Measurements from ENCODE around the gene MAP4K4. TPM values are rescaled to one million over a fixed set of nuclear protein-coding genes. Genes with fewer than 3 reads are reported as not detected.

Gene MAP4K4
- total RNA-seq, 1 experiment from 2014 or later = 132 TPM

DNA sequence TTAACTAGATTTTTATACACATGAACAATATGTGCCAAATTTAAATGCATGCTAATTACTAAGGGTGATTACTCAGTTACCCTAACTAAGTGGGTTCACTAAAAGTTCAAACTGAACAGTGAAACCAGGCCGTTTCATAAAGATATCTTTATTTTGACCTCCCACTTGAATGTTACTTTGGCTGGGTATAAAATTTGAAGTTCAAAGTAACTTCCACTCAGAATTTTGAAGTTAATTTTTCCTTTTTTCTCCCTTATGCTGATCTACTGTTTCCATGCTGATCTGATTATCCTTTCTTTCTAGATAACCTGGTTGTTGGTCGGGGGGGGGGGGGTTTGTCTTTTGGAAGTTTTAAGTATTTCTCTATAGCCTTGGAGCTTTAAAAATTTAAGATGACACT is 25.5 kb upstream of the MAP4K4 start:
- Histone ChIP-seq H3K4me1 (ENCODE audit: insufficient read depth, low read length) (no peaks in the 10 kb centered on the region), H4K20me1 (ENCODE audit: control insufficient read depth, insufficient read depth, insufficient read length) (no peaks in the 10 kb centered on the region), H2BK20ac (ENCODE audit: low read depth, low read length, poor library complexity, severe bottlenecking) (no peak overlapping the region), H2BK12ac (ENCODE audit: insufficient read length, low read depth, low read length) (no peak overlapping the region), H3K18ac (ENCODE audit: insufficient read length, low read depth, low read length) (no peak overlapping the region), H2AK5ac (ENCODE audit: insufficient read length, low read length) (no peak overlapping the region), H3K4ac (ENCODE audit: low read depth, low read length) (no peak overlapping the region), H2AFZ (ENCODE audit: low read length) (no peak overlapping the region), H4K91ac (ENCODE audit: insufficient read length, low read depth, low read length) (no peak overlapping the region), H3K79me1 (ENCODE audit: insufficient read depth, low read depth, low read length, poor library complexity, severe bottlenecking) (no peaks in the 10 kb centered on the region), H2BK120ac (ENCODE audit: low read depth, low read length, poor library complexity, severe bottlenecking) (no peak overlapping the region), H3K23me2 (ENCODE audit: insufficient read length, low read depth, low read length, poor library complexity, severe bottlenecking) (no peaks in the 10 kb centered on the region), H2BK5ac (ENCODE audit: insufficient read length, low read length) (no peak overlapping the region), H3K56ac (ENCODE audit: insufficient read length, low read depth, low read length) (no peak overlapping the region), H3T11ph (ENCODE audit: low read length) (no peak overlapping the region), H2BK15ac (ENCODE audit: low read depth, low read length) (no peak overlapping the region), H3K4me2 (ENCODE audit: insufficient read depth, insufficient read length, low read length) (no peak overlapping the region), H3K27ac (ENCODE audit: insufficient read length, low read depth, low read length) (no peak overlapping the region), H3K23ac (ENCODE audit: insufficient read length, low read depth, low read length) (no peak overlapping the region), H3K79me2 (ENCODE audit: insufficient read depth, low read length) (no peaks in the 10 kb centered on the region), H3K9me3 (ENCODE audit: control insufficient read depth, low read depth, low read length) (no peaks in the 10 kb centered on the region), H3K9ac (ENCODE audit: extremely low read depth, insufficient read length, low read length) (no peak overlapping the region), H4K8ac (replicated peaks; ENCODE audit: insufficient read length, low read depth, low read length) (no peak overlapping the region), H4K5ac (ENCODE audit: insufficient read length, low read depth, low read length) (no peak overlapping the region), H3K14ac (ENCODE audit: insufficient read depth, low read length) (no peak overlapping the region), H3K27me3 (ENCODE audit: insufficient read depth, low read length) (no peaks in the 10 kb centered on the region)
- Mint-ChIP-seq H3K4me3 (no peak overlapping the region), H3K36me3 (ENCODE audit: insufficient read depth in 1 of 3, low read depth in 3 of 3) (peaks cover 2 to 17% (median 12%) of the 10 kb centered on the region in 3 experiments; a peak in 6 of 7 replicates), H3K4me1 (peaks cover 4% of the 10 kb centered on the region in 2 experiments; a peak in 3 of 4 replicates), H3K27me3 (ENCODE audit: low read depth) (no peaks in the 10 kb centered on the region; the same call in 1 of the 2 replicates), H3K9me3 (peaks cover 9 to 14% of the 10 kb centered on the region in 2 experiments), H3K27ac (no peak overlapping the region)
- no peak for TF ChIP-seq CTCF (conservative IDR thresholded peaks at IDR 0.05)
- no CpG with 5 or more reads among the region's 2 CpGs for WGBS (ENCODE audit: extremely low coverage, insufficient read length, low lambda C conversion rate)
- no peak for DNase-seq

Data from H9 (cell line).